ENCODE data around the gene ARSJ.

ARSJ gene

DNA sequence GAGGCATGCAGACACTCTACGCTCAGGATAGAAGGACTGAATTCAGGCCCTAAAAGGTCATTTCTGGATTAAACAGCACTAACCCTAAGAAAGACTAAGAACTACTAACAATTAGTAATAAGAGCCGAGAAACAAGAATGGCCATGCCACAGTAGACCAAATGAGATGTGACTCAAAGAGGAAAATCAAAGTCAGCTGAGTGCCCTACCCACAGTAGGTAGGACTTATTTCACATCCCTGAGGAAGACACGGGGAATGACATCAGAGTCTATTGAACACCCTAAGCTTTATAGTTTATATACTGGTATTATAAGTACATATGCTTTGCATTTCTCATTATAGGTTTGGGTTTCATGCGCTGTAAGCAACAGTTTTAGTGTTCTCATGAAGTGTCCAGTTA, 2.7 kb upstream of the ARSJ start:
- DNase-seq: no peak

DNA sequence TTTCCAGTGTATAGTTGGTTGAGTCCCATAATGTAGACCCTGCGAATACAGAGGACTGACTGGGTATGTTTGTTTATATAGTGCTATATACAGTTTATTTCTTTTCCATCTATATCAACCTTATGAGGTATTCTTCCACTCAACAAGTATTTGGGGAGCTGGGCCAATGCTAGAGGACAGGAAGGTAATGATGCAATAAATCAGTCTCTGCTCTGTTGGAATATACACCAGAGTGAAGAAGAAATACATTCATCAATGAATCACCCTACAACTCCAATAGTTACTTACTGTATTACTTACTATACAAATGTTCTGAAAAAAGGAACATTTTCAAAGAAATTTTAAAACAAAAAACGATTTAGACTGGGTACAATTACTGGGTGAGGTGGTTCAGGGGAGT, 2.1 kb upstream of the ARSJ start:
- no peak for DNase-seq

DNA sequence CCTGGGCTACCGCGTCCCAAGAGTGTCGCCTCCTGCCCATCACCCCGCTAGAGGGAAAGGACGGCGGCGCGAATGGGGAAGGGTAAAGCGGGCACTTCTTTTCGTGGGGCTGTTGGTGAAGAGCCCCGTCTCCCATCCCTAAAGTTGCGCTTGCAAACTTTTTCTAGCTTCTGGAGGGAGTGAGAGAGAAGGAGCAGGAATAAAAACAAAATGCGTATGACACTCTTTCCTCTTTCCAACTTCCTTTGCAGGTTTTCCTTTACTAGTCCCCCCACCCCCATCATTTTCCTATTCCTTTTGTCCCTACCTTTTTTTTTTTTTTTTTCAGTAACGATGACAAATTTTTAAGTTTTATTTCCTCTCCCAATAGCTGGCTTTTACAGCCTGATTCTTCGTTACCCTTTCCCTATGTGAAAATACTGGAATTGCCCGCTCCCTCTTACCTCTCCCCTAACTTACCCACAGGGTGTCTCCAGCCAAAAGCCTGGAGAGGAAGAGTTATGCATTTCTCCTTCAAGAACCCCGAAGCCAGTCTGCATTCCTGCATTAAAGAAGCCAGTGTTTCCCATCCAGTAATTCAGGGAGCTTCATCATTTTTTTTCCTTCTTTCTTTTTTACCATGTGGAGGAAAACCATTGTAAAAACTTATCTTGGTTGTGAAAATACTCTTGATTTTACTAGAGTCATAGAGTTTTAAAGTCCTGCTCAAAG, 613 bp upstream of the ARSJ start:
- no peak for DNase-seq

DNA sequence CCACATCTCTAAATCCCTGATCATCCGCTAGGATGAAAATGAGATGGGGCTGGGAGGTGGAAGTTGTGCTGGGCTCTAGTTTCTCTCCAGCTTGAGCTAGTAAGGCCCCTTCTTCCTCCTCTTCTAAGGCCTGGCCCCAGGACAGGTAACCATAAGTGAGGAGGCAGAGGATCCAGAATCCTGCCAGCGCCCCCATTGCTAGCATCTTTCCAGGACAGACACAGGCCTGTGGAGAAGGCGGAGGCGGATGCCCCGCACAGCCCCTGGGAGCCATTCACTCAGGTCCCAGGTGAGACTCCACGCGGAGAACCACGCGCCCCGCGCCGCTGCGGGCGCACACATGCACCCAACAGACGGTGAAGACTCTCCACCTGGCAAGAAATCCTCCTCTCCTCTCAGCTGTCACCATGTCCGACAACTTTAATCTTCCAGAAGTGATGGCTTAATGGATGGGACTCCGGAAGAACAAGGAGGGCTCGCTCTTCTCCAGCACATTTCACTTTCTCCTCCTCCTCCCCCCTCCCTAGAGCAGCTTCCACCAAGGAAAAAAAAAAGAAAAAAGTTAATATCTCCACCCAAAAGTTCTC, 793 bp downstream of the ARSJ start:
- no peak for DNase-seq

DNA sequence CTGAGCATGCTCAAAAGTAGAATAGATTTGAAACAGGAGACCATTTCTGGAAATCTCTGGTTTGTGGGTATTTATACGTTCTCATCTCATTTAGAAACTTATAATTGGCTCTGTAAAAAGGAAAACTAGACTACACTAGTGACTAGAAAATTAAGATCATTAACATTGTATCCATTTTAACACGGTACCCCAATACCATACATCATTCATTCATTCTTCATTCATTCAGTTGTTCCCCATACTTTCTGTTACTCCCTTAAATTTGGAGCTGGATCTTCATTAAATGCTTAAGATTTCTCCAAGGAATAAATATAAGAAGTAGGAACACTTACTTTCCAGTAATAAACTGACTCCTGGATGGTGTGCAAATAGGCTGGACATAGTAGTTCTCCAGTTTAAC, 1.3 kb downstream of the ARSJ start:
- DNase-seq: no peak

DNA sequence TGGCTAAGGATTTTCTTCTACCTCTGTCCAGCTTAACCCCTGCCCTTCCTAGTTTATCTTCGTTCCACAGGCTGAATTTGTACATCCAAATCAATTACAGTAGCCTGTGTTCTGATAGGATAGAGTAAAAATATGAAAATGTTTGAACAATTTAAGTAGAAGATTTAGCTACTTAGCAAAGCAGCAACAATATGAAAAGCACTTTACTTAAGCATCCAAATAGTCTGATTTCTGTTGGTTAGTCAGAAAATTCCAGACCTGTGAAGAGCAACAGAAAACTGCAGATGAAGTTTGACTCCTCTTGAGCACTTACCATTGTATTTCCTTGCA, 2.0 kb downstream of the ARSJ start:
- no peak for DNase-seq

DNA sequence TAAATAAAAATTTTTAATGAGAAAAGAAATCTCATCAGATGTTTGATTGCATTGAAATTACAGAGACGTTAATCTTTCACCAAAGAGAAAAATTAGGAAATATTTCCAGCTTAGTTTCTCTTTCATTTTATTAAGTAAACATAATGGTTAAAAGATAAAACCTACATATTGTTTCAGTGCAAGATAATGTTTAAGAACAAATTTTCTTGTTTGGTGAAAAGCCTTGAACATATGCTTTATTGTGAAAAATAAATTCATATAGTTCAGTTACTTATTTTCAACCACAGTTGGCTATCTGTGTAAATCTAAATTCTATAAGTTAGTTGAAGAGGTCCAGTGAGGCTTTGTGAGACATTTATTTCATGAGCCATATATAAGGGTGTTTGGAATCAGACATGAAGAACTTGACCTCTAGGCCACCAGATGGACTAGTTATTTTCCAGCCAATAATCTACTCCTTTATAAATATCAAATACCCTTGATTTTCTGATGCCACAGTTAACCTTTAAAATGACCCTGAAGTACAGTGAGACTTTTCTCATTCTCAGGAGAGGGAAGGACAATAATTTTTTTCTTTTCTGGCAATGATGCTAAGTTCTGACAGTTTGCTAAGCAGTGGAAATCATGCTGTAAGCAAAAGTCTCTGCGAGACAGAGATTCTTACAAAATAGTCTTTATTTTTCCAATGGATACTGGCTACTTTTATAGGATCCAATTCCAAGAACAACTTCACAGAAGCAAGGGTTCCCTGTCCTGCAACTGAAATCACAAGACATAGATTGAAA, 2.5 kb downstream of the ARSJ start:
- DNase-seq: no peak

DNA sequence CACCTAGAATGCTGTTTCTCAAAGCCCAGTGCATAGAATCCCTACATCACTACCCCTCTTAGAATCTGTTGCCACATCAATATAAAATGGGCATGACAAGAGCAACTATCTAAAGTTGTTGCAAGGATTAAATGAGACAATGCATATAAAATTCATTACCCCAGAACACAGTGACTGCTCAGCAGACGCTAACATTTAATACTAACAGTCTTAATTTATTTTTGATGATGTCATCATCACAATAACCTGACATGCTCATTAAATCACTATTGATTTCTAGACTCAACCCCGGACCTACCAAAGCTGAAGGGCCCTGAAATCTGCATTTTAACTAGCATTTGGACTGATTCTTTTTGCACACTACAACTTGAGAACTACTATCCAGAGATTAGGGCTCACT, 3.9 kb downstream of the ARSJ start:
- DNase-seq: no peak

DNA sequence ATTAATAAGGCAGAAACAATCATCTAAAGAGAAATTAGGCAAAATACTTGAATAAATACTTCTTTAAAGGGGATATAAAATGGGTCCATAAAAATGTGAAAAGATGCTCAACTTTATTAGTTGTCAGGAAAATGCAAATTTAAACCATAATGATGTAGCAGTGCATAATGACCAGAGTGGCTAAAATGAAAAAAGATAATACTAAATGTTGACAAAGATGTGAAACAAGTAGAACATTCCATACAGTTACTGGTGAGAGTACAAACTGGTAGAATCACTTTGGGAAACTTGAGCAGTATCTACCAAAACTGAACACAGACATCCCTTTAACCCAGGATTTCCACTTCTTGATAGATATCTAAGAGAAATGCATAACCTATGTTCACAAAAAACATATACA, 5.0 kb downstream of the ARSJ start:
- DNase-seq: no peak

DNA sequence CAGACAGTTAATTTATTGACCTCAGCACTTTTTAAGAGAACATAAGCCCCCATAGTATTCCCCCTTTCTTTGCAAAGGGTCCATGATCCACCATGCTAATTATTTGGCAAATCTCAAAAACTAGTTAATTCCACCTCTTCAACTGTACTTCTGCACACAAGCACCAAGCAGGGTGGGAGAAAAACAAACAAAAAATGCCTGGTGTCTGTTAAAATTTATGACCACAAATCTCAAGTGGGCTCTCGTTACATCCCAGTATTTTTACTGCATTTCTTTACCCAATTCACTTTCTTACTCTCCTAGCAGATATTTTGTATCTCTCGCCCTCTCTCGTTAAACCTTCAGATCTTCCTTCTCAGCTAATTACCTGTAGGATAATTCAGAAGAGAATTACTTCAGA, 6.1 kb downstream of the ARSJ start:
- no peak for DNase-seq

DNA sequence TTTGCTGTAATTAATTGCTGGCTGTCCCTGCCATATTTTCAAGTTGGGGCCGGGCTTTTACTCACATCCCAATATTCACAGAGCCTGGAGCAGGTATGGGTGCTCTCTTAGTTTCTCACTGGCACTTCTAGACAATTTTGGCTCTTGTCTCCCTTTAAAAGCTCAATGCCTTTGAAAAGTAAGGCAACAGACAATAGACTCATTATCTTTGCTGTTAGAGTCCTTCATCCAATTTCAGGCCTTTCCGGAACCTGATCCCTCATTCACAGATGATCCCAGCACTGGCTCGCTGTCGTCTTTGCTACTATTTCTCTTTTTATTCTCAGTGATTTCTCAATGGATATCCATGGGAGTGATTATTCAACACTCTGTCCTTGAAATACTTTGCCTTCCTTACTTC, 6.7 kb downstream of the ARSJ start:
- DNase-seq: no peak

DNA sequence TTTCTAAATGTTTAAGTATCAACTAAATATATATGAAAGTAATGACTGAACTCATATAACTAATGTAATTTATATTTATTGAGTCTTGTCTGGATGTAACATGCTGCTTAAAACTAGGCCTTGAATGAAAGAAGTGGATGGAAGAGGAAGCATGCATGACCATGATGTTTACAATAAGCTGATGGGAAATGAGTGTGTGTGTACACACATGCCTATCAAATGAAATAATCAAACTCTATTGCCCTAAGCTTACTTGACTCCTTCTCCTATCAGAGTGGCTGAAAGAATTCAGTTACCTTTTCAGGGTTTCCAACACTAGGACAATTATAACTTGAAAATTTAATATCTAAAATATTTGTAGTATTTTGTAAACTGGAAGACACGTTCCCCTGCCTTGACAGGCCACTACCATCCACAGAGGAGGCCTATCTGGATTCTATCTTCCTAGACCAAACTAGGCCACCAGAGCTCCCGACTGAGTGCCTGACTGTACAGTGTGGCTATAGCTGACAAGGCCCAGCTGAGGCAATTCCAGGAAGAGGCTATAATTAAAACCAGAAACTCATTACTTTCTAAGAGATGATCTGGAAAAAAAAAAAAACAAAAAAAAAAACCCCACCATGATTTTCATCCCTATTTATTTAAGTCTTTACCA, 7.6 kb downstream of the ARSJ start:
- no peak for DNase-seq

DNA sequence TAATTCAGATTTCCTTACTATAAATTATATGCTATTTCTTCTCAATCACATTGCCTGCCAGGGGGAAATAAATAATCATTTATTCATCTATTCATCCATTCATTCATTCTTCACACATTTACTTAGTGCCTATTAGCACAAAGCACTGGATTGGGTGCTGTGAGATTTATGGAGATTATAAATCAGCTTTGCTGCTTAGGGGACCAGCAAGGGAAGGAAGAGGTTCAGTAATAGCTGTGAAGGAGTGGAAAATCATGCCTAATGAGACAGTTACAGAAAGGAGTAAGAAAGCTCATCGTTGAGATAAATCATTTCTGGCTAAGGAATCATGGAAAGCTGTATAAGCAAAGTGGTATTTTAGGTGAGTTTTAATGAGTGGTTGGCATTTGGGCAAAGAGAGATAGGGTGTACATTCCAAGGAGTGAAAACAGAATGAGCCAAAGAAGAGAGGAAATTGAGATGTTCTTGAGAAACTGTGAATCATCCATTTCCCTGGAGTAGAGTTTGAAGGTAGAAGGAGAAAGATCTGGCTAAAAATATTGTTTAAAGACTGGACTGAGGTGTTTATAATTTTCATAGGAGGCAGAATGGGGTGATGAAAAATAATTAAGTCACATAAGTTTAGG, 9.6 kb downstream of the ARSJ start:
- DNase-seq: no peak

DNA sequence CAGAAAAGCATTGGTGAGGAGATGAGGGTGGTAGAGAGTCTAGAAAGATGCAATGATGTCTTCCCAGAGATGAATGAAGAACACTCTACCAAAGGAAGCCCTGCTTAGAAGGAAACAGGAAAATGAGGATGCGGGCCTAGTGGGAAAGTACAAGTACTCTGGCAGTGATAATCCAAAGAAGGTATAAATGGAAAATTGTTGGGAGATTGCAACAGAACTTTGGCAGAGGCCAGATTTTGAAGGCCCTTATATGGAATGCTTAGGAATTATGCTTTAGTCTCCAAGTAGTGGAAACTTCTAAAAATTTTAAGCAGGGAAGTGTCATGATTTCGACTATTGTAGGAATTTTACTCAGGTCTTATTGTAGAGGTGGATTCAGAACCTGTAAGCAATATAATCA, 11.0 kb downstream of the ARSJ start:
- DNase-seq: no peak

DNA sequence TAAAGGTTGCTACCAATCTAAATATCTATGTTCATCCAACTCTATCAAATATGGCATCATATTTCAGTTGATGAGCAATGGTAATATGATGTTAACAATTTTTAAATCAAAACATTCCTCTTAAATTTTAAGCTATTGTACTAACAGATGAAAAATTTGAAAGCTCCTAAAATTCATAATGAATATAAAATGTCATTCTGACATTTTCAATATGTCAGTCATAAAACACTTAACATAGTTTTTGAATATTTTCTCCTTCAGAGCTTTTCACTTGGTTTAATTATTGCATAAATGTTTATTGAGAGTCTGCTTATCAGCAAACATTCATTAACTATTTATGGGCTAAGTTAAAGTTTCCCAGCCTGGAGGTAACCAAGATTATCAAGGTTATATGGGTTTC, 11.8 kb downstream of the ARSJ start:
- DNase-seq: no peak

DNA sequence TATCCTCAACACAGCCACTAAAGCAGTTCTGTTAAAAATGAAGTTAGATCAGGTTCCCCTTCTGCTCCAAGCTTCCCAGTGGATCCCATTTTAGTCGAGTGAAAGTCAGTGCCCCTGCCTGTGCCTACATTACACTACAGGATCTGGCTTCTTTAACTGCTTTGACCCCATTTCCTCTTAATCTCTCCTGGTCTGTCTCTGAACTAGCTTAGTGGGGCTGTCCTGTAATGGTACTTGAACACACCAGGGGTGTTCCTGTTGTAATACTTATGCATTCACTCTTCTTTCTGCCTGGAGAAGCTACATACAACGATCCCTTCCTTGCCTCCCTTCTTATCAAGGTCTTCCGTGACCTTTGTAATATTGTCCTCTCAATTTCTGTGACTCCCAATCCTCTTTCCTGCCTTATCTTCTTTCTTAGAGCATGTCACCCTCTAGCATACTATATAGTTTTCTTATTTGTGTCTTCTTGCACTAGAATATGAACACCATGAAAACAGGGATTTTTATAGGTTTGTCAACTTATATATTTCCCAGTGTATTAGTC, 16.7 kb downstream of the ARSJ start:
- DNase-seq: no peak

DNA sequence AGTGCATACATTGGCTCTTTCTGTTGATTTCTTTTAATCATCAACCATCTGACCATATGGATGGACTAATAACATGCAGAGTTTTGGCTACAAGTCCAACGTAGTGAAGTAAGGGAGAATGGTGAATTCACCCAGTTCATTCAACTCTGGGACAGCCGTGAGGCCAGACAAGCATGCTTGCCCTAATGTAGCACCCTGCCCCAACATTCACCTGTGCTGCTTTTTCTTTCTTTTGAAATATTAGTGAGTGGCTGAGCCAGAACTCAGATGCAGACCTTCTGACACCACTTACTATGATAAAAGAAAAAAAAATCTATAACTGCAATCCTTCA, 17.5 kb downstream of the ARSJ start:
- DNase-seq: no peak

DNA sequence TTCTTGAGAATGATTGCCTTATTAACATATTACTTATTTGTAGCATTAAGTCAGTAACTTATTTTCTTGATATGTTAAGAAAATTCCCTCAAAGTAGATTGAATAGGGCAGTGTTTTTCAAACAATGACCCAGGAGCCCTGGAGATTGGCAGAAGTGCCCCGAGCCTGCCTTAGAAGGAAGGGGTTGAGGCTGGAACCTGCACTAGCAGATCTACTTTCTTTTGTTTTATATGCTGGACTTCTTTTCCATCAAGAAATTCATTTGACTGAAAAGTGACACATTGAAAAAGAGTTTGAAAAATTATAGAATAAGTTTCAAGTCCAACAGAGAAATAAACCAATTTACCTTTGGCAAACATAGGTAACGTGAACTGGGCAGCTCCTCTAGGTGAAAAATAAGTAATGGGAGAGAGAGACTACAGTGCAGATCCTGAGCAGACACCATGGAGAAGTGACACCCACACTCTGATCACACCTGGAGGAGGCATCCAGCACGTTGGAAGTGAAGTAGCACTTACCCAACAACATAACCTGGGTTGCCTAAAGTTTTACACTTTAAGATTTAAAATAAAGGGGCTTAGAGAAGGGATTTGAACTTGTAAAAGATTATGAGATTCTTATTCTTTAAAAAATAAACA, 18.6 kb downstream of the ARSJ start:
- DNase-seq: no peak

DNA sequence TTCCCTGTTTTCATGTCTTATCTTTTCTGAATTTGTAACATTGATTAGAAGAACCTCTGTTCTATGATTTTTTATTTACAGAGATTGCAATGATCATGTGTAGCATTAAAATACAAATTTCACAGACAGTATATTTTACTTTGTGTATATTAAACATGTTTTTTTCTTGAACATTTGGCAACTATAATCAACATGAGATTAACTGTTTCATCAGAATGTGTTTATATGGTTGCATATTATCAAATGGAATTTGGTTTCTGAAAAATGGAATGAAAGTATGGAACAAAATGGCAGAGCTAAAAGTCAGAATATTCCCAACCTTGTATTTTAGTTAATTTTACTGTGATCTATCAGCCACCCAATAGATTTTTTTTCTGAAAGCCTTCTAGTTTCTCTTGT, 19.9 kb downstream of the ARSJ start:
- no peak for DNase-seq

DNA sequence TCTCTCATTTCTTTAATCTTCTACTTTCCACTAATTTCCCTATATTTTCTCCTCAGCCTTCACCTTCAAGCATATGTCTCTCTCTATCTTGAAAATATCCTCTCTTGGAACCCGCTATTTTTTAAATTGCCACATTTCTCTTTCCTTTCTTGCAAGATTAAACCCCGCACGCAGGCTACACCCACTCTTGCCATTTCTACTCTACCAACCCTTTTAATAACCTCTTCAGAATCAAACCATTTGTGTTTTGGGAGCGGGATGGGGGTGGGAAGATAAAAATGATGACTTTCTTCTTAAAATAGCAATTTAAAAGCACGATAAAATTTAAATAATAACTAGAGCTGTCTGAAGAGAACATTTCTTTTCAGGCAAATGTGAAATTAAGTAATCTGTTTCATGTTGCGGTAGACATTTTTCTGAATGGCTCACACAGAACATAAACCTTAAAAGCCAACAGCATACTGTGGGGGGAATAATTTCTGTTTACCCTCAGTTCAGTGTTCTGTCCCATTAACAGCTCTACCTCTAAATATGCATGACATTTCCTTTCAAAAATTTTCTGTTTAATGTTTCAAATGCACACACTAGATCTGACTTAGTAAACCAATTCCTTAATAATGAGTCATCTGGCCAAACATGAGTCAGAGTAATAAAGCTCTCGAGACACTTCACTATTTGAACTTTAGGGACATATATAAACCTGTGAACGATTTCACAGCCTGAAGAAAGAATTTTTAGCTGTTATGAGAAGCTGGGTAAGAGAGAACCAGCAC, 20.5 kb downstream of the ARSJ start:
- no peak for DNase-seq

DNA sequence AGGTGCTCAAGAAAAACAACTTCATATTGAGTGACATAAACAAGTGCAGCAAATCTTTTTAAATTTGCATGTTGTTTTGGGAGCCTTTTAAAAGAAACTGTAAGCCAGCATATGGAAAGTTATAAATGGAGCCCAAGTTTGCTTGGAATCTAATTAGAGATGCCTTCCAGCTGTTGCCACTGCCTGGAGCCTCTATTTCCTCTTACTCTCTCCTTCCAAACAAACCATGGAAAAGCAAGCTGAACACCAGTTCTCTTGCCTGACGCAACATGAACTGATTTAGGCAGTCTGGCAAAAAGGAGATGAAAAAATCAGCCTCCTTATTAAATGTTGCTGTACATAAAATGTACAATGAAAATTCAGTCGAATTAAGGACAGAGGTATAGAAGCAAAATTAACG, 21.5 kb downstream of the ARSJ start:
- no peak for DNase-seq

DNA sequence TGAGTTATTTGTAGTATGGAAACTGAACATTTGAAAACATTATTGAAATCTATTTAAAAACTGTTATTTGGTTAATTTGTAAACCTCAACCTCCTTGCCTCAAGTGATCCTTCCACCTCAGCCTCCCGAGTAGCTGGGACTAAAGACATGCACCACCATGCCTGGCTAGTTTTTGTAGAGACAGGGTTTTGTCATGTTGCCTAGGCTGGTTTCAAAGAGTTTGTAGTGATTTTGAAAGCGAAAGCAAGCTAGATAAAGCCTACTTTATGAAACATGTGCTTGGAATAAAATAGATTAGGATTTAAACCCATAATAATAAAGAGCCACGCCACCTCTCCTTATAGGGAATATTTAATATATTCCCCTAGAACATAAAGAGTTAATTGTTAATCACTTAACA, 23.5 kb downstream of the ARSJ start:
- no peak for DNase-seq
